Measurements from ENCODE around the gene MAN1A1.
A peak's percentile ranks its signal among the peaks of the same experiment; 100 is the strongest.
"Not testable (repeated sequence)": the region's sequence is repeated elsewhere in the genome, so short reads cannot be mapped to it uniquely, and the experiment has no call there.

The MAN1A1 gene

GRCh38 chr6:119303164-119303887 lies 46.2 kb downstream of the MAN1A1 start:
- DNase-seq, result no peak

GRCh38 chr6:119301429-119301828 lies 48.1 kb downstream of the MAN1A1 start:
- DNase-seq, result no peak

GRCh38 chr6:119299694-119300093 lies 49.9 kb downstream of the MAN1A1 start:
- DNase-seq, result no peak

- no peak for DNase-seq
These were observed 52.5 kb downstream of the MAN1A1 start for GRCh38 chr6:119297049-119297448.

GRCh38 chr6:119296036-119297035 lies 53.2 kb downstream of the MAN1A1 start:
- no peak for DNase-seq

GRCh38 chr6:119294984-119295383 lies 54.6 kb downstream of the MAN1A1 start:
- DNase-seq, result no peak

GRCh38 chr6:119291060-119291459 lies 58.5 kb downstream of the MAN1A1 start:
- DNase-seq, result not testable (repeated sequence)

- DNase-seq, result no peak
These were observed 59.3 kb downstream of the MAN1A1 start for GRCh38 chr6:119290306-119290705.

GRCh38 chr6:119289651-119290050 lies 59.9 kb downstream of the MAN1A1 start:
- DNase-seq, result no peak

- DNase-seq, result no peak
These were observed 63.5 kb downstream of the MAN1A1 start for GRCh38 chr6:119285908-119286625.

- peak in 1 of 4 experiments; percentile 7 for DNase-seq
These were observed 64.6 kb downstream of the MAN1A1 start for GRCh38 chr6:119284861-119285521.

- DNase-seq, result no peak
These were observed 65.5 kb downstream of the MAN1A1 start for GRCh38 chr6:119283979-119284545.

GRCh38 chr6:119283214-119283613 lies 66.3 kb downstream of the MAN1A1 start:
- no peak for DNase-seq

- no peak for DNase-seq
These were observed 68.9 kb downstream of the MAN1A1 start for GRCh38 chr6:119280668-119281067.

GRCh38 chr6:119280080-119280479 lies 69.5 kb downstream of the MAN1A1 start:
- no peak for DNase-seq

GRCh38 chr6:119278625-119279024 lies 70.9 kb downstream of the MAN1A1 start:
- no peak for DNase-seq

GRCh38 chr6:119277052-119277451 lies 72.5 kb downstream of the MAN1A1 start:
- no peak for DNase-seq

- no peak for DNase-seq
These were observed 73.3 kb downstream of the MAN1A1 start for GRCh38 chr6:119276211-119276610.

GRCh38 chr6:119274197-119274595 lies 75.4 kb downstream of the MAN1A1 start:
- no peak for DNase-seq

- DNase-seq, result no peak
These were observed 76.0 kb downstream of the MAN1A1 start for GRCh38 chr6:119273272-119274196.

GRCh38 chr6:119270545-119270944 lies 79.0 kb downstream of the MAN1A1 start:
- no peak for DNase-seq
